ENCODE data around the gene CEL.
"Not testable (repeated sequence)": the region's sequence is repeated elsewhere in the genome, so short reads cannot be mapped to it uniquely, and the experiment has no call there.

CEL gene

DNA sequence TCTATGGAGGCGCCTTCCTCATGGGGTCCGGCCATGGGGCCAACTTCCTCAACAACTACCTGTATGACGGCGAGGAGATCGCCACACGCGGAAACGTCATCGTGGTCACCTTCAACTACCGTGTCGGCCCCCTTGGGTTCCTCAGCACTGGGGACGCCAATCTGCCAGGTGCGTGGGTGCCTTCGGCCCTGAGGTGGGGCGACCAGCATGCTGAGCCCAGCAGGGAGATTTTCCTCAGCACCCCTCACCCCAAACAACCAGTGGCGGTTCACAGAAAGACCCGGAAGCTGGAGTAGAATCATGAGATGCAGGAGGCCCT, 3.2 kb downstream of the CEL start:
- no peak for DNase-seq

DNA sequence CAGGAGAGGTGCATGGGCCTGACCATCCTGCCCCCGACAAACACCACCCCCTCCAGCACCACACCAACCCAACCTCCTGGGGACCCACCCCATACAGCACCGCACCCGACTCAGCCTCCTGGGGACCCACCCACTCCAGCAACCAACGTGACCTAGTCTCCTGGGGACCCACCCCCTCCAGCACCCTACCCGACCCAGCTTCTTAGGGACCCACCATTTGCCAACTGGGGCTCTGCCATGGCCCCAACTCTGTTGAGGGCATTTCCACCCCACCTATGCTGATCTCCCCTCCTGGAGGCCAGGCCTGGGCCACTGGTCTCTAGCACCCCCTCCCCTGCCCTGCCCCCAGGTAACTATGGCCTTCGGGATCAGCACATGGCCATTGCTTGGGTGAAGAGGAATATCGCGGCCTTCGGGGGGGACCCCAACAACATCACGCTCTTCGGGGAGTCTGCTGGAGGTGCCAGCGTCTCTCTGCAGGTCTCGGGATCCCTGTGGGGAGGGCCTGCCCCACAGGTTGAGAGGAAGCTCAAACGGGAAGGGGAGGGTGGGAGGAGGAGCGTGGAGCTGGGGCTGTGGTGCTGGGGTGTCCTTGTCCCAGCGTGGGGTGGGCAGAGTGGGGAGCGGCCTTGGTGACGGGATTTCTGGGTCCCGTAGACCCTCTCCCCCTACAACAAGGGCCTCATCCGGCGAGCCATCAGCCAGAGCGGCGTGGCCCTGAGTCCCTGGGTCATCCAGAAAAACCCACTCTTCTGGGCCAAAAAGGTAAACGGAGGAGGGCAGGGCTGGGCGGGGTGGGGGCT, 4.6 kb downstream of the CEL start:
- DNase-seq = no peak

- DNase-seq = no peak
These were observed 5.2 kb downstream of the CEL start for GRCh38 chr9:133067006-133067405.

- DNase-seq = no peak
These were observed 6.0 kb downstream of the CEL start for GRCh38 chr9:133067813-133068212.

- DNase-seq = not testable (repeated sequence)
These were observed 6.7 kb downstream of the CEL start for GRCh38 chr9:133068431-133068830.

DNA sequence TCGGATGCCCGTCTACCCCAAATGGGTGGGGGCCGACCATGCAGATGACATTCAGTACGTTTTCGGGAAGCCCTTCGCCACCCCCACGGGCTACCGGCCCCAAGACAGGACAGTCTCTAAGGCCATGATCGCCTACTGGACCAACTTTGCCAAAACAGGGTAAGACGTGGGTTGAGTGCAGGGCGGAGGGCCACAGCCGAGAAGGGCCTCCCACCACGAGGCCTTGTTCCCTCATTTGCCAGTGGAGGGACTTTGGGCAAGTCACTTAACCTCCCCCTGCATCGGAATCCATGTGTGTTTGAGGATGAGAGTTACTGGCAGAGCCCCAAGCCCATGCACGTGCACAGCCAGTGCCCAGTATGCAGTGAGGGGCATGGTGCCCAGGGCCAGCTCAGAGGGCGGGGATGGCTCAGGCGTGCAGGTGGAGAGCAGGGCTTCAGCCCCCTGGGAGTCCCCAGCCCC, 8.8 kb downstream of the CEL start:
- not testable (repeated sequence) for DNase-seq

DNA sequence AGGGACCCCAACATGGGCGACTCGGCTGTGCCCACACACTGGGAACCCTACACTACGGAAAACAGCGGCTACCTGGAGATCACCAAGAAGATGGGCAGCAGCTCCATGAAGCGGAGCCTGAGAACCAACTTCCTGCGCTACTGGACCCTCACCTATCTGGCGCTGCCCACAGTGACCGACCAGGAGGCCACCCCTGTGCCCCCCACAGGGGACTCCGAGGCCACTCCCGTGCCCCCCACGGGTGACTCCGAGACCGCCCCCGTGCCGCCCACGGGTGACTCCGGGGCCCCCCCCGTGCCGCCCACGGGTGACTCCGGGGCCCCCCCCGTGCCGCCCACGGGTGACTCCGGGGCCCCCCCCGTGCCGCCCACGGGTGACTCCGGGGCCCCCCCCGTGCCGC, 9.2 kb downstream of the CEL start:
- not testable (repeated sequence) for DNase-seq

DNA sequence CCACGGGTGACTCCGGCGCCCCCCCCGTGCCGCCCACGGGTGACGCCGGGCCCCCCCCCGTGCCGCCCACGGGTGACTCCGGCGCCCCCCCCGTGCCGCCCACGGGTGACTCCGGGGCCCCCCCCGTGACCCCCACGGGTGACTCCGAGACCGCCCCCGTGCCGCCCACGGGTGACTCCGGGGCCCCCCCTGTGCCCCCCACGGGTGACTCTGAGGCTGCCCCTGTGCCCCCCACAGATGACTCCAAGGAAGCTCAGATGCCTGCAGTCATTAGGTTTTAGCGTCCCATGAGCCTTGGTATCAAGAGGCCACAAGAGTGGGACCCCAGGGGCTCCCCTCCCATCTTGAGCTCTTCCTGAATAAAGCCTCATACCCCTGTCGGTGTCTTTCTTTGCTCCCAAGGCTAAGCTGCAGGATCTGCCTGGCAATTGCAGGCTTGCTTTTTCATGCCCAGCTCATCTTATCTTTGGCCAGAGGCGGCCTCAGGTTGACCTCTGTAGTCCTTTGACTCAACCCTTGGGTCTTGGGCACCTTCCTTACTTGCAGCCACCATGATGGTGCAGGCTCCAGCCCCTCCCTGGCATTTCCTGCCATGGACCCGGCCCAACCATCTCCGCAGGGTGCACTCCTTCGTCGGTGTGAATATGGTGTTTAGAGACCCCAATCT, 9.8 kb downstream of the CEL start:
- no peak for DNase-seq

- not testable (repeated sequence) for DNase-seq
These were observed 10.4 kb downstream of the CEL start for GRCh38 chr9:133072210-133072609.

- no peak for DNase-seq
These were observed 11.6 kb downstream of the CEL start for GRCh38 chr9:133073086-133074014.

DNA sequence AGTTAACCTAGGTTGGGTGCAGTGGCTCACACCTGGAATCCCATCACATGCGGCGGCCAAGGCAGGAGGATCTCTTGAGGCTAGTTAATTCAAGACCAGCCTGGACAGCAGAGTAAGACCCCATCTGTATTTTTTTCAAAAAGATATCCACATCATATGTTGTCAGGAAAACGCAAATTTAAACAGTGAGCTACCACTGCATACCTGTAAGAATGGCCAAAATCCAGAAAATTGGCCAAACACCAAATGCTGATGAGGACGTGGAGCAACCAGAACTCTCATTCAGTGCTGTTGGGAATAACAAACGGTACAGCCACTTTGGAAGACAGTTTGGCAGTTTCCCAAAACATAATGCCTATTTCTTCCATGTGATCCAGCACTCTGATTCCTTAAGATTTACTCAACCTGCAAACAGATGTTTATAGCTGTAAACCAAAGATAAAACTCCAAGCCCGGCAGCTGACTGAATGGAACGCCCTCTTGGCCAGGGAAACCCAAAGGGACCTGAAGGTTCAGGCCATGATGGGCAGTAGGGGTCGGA, 12.4 kb downstream of the CEL start:
- DNase-seq = no peak

DNA sequence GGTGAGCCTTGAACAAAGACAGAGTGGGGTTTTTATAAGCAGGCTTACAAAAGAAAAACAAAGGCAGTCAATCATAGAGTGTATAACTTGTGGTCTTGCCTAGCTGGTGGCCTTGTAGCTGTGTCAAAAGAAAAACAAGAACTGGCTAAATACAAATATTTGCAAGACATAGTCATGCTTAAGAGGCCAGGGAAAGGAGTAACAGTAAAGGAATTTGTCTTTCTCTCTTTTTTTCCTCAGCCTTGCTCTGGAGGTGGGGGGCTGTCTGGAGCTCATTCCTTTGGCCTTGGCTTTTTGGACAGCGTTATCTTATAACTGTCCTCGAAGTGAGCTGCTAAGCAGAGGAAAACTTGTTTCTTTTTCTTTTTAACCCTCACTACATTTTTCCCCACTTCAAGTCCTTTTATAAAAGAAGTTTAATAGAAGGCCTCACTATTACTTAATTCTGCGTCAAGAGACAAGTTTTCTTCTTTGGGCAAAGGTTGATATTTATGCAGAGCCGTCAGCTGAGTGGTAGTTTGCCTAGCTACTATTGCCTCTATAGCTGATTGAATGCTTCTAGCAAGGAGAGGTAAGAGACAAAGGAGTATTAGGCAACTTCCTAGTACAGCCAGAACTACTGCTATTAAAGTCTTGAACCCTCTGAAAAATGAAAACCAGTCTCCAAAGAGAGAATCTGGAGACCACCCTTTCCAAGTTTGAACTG, 14.3 kb downstream of the CEL start:
- DNase-seq = no peak

DNA sequence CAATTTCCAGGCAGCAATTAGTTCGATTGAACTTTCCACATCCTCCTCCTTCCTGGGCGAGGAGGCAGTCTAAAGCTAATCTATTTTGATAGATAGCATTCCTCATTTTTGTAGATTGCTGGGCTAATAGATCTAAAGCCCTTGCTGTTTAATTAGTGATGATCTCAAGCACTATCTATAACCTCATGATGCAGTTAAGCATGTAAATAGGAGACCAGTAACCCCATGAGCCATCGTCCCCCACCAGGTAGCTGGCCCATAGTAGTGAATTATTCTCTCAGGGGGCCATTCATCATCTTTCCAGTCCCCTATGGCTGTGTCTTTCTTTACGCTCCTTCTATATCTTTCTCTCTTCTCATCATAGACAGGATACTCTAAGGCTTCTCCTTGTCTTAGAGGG, 14.9 kb downstream of the CEL start:
- no peak for DNase-seq

- DNase-seq = no peak
These were observed 16.7 kb downstream of the CEL start for GRCh38 chr9:133078486-133078885.

- no peak for DNase-seq
These were observed 18.4 kb downstream of the CEL start for GRCh38 chr9:133080161-133080560.

DNA sequence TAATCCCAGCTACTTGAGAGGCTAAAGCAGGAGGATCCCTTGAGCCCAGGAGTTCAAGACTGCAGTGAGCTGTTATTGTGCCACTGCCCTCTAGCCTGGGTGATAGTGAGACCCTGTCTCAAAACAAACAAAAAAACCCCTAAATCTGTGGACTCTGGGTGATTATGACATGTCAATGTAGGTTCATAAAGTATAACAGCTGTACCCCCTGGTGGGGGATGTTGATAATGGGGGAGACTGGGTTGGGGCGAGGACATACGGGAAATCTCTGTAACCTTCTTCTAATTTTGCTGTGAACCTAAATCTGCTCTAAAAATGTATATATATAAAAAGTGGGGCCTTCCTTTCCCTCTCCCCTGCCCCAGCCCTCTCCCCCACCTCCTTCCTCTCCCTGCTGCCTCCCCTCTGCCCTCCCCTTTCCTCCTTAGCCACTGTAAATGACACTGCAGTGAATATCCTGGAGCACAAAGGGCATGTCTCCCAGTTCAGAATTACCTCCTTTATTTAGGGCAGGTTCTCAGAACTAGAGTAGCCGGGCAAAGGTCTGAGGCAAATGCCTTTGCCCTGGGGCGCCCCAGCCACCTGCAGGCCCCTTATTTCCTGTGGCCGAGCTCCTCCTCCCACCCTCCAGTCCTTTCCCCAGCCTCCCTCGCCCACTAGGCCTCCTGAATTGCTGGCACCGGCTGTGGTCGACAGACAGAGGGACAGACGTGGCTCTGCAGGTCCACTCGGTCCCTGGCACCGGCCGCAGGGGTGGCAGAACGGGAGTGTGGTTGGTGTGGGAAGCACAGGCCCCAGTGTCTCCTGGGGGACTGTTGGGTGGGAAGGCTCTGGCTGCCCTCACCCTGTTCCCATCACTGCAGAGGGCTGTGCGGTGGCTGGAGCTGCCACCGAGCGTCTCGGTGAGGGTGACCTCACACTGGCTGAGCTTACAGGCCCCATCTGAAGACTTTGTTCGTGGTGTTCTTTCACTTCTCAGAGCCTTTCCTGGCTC, 19.3 kb downstream of the CEL start:
- not testable (repeated sequence) for DNase-seq

- DNase-seq = not testable (repeated sequence)
These were observed 20.3 kb downstream of the CEL start for GRCh38 chr9:133081957-133082644.

GRCh38 chr9:133083688-133084087, 21.9 kb downstream of the CEL start:
- not testable (repeated sequence) for DNase-seq

DNA sequence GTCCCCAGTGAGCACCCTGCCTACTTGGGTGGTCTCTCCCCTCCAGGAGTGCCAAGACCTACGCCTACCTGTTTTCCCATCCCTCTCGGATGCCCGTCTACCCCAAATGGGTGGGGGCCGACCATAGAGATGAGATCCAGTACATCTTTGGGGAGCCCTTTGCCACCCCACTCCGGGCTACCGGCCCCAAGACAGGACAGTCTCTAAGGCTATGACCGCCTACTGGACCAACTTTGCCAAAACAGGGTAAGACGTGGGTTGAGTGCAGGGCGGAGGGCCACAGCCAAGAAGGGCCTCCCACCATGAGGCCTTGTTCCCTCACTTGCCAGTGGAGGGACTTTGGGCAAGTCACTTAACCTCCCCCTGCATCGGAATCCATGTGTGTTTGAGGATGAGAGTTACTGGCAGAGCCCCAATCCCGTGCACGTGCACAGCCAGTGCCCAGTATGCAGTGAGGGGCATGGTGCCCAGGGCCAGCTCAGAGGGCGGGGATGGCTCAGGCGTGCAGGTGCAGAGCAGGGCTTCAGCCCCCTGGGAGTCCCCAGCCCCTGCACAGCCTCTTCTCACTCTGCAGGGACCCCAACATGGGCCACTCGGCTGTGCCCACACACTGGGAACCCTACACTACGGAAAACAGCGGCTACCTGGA, 24.6 kb downstream of the CEL start:
- DNase-seq = not testable (repeated sequence)

DNA sequence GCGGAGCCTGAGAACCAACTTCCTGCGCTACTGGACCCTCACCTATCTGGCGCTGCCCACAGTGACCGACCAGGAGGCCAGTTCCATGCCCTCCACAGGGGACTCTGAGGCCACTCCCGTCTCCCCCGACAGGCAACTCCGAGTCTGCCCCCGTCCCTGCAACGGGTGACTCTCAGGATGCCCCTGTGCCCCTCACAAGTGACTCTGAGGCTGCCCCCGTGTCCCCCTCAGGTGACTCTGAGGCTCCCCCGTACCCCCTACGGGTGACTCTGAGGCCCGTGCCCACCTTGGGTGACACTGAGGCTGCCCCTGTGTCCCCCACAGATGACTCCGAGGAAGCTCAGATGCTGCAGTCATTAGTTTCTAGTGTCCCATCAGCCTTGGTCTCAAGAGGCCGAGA, 25.1 kb downstream of the CEL start:
- DNase-seq = no peak

Data from T-helper 2 cell (primary cell).